NCI-H146 (cell line): Measurements from ENCODE around the gene OR5K1.

Source experiments
- DNase-seq: peaks from one replicate; lab custom pipeline; 2025; lab: John Stamatoyannopoulos, UW

The OR5K1 gene

DNA sequence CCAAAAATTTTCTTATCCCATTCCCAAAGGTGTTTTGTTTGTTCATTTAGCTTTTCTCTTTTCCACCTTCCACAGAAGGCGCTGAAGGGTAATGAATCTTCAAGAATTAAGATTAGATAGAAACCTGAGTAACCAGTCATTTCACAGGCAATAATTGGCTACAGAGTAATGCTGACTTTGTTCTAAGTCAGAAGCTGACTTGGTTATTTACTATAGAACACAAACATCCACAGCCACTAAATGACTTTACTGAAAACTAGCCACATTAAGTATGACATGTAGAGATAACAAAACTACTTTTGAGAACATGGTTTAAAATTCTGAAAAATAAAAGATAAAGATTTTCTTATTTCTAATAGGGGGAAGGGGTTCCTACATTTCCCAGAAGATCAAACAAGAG, 51.9 kb downstream of the OR5K1 start:
- DNase-seq = no peak

DNA sequence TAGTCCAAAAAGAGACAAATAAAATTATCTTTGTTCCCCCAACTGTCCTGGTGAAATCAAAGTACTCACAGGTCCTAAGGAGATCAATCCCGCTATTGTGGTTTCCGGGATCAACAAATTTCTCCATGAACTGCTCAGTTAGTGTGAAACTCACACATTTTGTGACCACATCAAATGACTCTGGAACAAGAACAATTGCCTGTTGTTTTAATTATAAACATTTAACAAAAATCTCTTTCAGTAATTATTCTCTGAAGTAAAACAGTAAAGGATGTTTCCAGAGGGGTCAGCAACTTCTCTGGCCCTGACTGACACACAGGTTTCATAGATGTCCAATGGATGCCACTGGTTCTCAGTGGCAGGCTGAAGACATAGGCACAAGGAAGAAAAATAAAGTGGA, 55.8 kb downstream of the OR5K1 start:
- DNase-seq = no peak

DNA sequence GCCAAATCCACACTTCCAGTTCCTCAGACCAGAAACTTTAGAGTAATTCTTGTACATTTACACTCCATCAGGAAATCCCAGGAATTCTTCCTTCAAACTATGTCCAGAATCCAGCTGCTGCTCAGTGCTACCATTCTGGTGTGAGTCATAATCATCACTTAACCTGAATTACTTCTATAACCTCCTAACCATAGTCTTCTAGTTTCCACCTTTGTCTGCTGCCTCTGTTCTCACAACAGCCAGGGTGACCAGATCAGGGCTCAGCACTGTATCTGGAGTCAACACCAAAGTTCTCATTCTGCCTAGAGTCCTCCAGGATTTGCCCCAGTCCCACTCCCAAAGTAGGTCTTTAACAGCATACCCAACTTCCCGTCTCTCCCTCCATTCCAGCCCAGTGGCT, 56.4 kb downstream of the OR5K1 start:
- DNase-seq = no peak

DNA sequence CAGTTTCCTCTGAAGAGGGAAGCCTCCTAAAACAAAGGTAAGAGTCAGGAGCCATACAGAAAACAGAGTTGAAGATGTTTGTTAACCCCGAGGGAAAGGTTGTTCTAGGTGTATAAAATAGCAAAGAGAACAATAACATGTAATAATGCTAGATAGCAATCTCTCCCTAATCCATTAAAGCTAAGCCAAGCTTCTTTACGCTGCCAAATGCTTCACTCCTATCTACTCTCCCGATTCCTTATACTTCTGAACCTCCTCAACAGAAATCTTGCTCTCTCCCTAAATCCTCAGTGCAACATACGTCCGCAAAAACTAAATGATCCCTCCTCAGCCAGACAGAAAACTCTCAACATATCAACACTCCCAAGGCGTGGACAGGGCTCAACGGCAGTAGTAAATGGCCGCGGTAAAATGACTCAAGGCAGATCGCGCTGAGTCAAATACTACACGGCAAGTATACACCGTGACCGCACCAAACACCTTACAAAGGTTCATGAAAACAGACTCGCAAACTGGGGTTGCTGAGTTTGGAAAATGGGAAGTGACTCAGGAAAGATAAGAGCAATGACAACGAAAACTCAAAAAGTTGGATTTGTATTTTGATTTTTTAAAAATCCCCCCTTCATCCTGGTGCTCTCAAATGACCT, 59.0 kb downstream of the OR5K1 start:
- DNase-seq = peak; percentile 53
